WERI-Rb-1 (cell line): Measurements from ENCODE around the gene BHMT2.

Experiments
- DNase-seq: peaks from one replicate; pipeline ENCODE4 v3.0.0-alpha.2; 2020
- H3K27ac ChIP-seq: fragments of 250-450 bp; sonication (Bioruptor Pico); 2 replicates; pipeline ENCODE4 v1.5.1; 2020; ENCODE audit warnings: mild to moderate bottlenecking, moderate library complexity
- H3K27me3 ChIP-seq: fragments of 250-450 bp; sonication (Bioruptor Pico); 2 replicates; pipeline ENCODE4 v1.5.1; 2021; ENCODE audit warnings: mild to moderate bottlenecking, low read depth, moderate library complexity; ENCODE audit not compliant: insufficient read depth, severe bottlenecking
- H3K36me3 ChIP-seq: fragments of 250-450 bp; sonication (Bioruptor Pico); 2 replicates; pipeline ENCODE4 v1.5.1; 2020; ENCODE audit warnings: mild to moderate bottlenecking, moderate library complexity
- H3K4me3 ChIP-seq: 2 replicates; pipeline ENCODE4 v1.5.1; 2011; ENCODE audit warnings: low read depth, mild to moderate bottlenecking, control low read depth, low read length
- H3K9me3 ChIP-seq: fragments of 250-450 bp; sonication (Bioruptor Pico); 2 replicates; pipeline ENCODE4 v1.5.1; 2021; ENCODE audit warnings: mild to moderate bottlenecking, moderate library complexity; ENCODE audit not compliant: severe bottlenecking
- TF ChIP-seq, protein P1 (sequence below): IDR thresholded peaks from 2 replicates; pipeline ENCODE4 v1.5.1; 2011; ENCODE audit warnings: low read depth, mild to moderate bottlenecking, control low read depth, inconsistent platforms, low read length

BHMT2 gene

DNA sequence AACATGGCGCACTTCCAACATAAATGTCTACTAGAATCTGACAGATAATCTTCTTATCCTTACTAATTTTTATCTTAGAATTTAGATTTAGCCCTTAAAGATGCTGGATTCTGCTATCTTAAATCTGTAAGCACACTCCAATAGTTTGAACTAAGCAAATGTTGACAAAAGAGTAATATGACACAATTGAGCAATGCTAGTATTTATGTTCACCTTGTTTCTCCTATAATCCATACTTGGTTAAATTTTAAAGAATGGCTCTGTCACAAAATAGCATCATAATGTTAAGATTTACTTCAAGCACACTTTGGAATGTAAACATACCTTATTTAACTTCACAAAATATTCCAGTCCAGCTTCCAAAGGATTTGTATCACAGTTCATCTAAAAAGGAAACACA, 45.6 kb upstream of the BHMT2 start:
- Histone ChIP-seq H3K4me3 (no peak overlapping the region), H3K36me3 (no peaks in the 10 kb centered on the region), H3K9me3 (no peaks in the 10 kb centered on the region), H3K27ac (no peak overlapping the region), H3K27me3 (no peaks in the 10 kb centered on the region)
- TF ChIP-seq, protein P1, sequence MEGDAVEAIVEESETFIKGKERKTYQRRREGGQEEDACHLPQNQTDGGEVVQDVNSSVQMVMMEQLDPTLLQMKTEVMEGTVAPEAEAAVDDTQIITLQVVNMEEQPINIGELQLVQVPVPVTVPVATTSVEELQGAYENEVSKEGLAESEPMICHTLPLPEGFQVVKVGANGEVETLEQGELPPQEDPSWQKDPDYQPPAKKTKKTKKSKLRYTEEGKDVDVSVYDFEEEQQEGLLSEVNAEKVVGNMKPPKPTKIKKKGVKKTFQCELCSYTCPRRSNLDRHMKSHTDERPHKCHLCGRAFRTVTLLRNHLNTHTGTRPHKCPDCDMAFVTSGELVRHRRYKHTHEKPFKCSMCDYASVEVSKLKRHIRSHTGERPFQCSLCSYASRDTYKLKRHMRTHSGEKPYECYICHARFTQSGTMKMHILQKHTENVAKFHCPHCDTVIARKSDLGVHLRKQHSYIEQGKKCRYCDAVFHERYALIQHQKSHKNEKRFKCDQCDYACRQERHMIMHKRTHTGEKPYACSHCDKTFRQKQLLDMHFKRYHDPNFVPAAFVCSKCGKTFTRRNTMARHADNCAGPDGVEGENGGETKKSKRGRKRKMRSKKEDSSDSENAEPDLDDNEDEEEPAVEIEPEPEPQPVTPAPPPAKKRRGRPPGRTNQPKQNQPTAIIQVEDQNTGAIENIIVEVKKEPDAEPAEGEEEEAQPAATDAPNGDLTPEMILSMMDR, result no peak
- DNase-seq, result no peak

DNA sequence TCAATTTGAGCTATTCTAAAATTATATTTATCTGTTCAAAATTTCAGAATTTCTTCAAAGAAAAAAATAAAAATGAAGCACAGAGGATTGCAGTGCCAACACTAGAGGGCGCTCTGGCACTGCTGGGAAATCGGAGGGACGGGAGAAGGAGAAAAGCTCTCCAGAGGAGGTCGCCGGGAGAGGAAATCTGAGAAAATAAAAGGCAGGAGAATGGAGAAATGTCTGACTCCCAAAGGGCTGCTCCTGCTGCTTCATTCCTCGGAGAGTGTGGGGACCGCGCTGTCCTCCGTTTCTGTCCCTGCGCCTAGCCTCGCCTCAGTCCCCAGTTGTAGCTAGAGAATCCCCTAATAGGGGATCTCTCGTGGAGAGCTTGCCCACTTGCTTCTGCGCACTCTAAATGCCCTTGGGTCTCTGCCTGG, 44.5 kb upstream of the BHMT2 start:
- TF ChIP-seq, protein P1, result peak; percentile 70
- peak; percentile 65 for DNase-seq
- Histone ChIP-seq H3K9me3 (no peaks in the 10 kb centered on the region), H3K36me3 (no peaks in the 10 kb centered on the region), H3K27me3 (no peaks in the 10 kb centered on the region), H3K4me3 (peak overlapping the region; percentile 36), H3K27ac (peak overlapping the region; percentile 3; the same call in 1 of the 2 replicates)

DNA sequence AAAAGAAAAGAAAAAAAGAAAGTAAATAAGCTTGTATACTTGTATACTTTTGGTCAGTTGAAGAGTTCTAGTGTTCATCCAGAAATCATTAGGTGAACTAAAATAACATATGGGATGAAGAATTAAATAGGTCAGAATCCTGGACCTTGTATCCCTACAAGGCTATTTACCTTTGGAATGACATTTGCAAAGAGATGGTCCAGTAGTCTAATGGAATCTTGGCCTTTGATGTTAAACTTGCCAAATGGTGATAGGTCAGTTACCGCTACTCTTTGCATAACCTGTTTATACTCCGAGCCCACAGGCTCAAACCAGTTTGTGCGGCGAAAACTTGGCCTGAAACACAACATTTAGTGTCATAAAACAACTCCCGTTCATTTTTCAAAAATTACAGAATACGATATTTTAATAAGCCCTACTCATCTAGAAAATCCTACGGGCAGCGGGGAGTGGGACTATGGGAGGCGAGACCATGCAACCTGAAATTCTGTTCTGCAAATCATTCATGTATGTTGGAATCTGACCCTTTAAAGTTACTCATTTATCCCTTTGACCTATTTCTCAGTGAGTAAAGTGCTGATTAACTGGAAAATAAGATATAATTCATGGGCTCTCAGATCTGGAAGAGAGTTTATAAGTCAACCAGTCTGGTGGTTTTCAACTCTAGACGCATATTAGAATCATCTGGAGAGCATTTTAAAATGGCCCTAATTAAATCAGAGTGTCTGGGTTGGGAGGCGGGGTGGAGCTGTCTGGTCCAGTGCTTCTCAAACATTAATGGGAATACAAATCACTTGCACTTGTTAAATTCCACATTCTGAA, 38.7 kb upstream of the BHMT2 start:
- Histone ChIP-seq H3K9me3 (no peaks in the 10 kb centered on the region), H3K4me3 (no peak overlapping the region), H3K27me3 (no peaks in the 10 kb centered on the region), H3K36me3 (no peaks in the 10 kb centered on the region), H3K27ac (no peak overlapping the region)
- no peak for DNase-seq
- TF ChIP-seq, protein P1, result no peak

DNA sequence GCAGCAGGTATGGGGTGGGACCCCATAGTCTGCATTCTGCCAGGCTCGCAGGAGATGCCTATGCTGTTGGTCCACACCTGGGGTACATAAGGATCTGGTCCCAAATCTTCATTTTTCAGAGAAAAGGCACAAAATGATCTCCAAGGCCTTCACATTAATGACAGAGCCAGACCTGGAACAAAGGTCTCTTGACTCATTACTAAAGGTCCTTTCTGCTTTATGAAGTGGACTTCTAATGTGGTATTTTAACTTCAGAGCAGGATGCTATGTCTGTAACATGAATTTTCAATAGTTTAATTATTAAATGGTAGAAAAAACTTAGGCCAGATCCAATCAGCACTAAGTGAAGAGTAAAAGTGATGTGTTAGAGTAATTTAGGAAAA, 38.1 kb upstream of the BHMT2 start:
- DNase-seq, result no peak
- TF ChIP-seq, protein P1, result no peak
- Histone ChIP-seq H3K9me3 (no peaks in the 10 kb centered on the region), H3K4me3 (no peak overlapping the region), H3K27me3 (no peaks in the 10 kb centered on the region), H3K36me3 (no peaks in the 10 kb centered on the region), H3K27ac (no peak overlapping the region)

DNA sequence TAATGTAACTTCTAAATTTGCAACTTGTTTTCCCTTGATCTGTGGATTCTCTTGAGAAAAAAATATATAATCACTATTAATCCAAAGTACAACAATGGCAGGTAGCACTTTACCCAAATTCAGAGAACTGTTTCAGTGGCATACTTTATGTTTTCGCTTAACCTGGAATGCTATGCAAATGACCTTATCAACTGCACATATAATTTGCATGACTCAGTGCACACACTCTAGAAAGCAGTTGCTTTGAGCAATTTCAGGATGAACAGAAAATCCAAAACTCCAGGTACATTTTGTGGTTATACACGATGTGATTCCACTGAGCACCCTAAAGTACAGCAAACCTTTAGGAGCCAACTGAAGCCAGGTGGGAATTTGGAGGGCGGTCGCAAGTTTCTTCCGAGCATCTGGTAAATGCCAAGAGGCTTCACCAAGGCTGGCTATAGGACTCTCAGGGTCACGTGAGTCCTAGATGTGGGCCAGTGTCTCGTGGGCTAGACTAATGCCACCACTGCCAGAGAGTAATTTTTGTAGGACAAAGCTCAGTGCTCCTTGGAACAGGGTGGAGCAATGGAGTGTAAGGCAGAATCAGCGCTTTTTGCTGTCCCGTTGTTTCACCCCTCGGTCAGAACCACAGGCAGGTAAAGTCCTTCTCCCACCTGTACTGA, 37.4 kb upstream of the BHMT2 start:
- Histone ChIP-seq H3K9me3 (peaks cover 4% of the 10 kb centered on the region), H3K36me3 (no peaks in the 10 kb centered on the region), H3K4me3 (no peak overlapping the region), H3K27ac (no peak overlapping the region), H3K27me3 (no peaks in the 10 kb centered on the region)
- no peak for DNase-seq
- TF ChIP-seq, protein P1, result no peak
